ENCODE results near the gene DRP2.
"Not testable (repeated sequence)": the region's sequence is repeated elsewhere in the genome, so short reads cannot be mapped to it uniquely, and the experiment has no call there.

DNA sequence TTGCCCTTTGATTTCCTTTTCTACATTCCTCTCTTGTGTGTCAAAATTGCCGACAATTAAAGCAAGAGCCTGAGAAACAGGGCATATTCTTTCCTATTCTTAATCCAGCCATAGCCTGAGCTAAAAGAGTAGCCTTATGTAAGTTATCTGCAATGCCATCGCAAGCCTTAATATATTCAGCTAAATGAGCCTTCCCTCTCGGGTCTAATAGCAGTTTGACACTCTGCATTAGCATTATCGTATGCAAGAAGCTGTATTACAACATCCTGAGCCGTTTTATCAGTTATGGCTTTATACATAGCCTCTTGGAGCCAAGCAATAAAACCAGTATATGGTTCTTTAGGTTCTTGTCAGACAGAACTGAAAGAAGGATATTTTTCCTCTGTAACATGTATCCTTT lies 31.6 kb upstream of the DRP2 start:
- TF ChIP-seq, protein P1, sequence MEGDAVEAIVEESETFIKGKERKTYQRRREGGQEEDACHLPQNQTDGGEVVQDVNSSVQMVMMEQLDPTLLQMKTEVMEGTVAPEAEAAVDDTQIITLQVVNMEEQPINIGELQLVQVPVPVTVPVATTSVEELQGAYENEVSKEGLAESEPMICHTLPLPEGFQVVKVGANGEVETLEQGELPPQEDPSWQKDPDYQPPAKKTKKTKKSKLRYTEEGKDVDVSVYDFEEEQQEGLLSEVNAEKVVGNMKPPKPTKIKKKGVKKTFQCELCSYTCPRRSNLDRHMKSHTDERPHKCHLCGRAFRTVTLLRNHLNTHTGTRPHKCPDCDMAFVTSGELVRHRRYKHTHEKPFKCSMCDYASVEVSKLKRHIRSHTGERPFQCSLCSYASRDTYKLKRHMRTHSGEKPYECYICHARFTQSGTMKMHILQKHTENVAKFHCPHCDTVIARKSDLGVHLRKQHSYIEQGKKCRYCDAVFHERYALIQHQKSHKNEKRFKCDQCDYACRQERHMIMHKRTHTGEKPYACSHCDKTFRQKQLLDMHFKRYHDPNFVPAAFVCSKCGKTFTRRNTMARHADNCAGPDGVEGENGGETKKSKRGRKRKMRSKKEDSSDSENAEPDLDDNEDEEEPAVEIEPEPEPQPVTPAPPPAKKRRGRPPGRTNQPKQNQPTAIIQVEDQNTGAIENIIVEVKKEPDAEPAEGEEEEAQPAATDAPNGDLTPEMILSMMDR (IDR thresholded peaks at IDR 0.05; ENCODE audit: poor library complexity) = not testable (repeated sequence)
- TF ChIP-seq EZH2phosphoT487 (IDR thresholded peaks at IDR 0.05; ENCODE audit: low read depth, severe bottlenecking, unreplicated experiment) = not testable (repeated sequence)
